HG03066 (cell line): ENCODE measurements around the gene SEMA5B.

Source experiments
- ATAC-seq: cut with Tn5 transposase; IDR thresholded peaks from one replicate; pipeline ENCODE4 v1.9.1; 2021; ENCODE audit warnings: low read depth; ENCODE audit not compliant: unreplicated experiment

The SEMA5B gene

DNA sequence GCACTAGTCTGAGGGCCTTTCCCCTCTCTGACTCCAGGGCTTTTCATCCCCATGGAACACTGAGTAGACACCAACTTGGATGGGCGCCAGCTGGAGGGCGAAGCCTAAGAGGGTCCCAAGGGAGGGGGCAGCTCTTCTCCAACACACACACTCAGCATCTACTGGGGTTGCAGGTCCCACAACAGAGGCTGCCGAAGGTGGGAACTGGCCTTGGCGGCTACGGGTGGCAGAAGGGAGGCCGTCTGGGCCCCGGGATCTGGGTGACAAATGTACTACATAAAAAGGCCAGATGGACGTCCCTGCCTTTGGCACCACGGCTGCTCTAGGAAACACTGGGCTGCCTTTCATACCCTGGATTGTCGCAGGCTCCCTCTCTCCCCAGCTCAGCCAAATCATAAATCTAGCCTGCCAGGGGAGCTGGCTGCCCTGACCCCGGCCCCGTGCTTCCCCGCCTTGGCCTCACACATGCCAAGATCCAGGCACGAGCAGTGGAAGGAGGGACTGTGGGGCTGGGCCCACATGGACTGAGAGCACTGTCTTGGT, 31.5 kb downstream of the SEMA5B start:
- ATAC-seq: no peak

DNA sequence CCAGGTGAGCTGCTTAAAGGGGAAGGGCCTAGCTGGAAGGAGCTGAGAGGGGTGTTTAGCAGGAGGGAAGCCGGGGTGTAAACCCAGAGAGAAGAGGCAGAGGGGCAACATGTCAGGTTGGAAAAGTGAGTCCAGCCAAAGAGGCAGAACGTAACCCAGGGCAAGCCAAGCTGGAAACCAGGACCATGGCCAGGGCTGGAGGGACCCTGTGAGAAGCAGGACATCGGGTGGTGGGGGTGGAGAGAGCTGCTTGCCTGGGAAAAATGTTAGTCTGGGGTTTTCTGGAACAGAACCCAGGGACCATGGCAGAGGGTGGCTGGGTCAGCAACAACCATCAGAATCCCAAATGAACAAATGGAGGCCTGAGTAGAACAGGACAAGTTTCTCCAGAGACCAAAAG, 32.6 kb downstream of the SEMA5B start:
- no peak for ATAC-seq

GRCh38 chr3:122993124-122993978, 34.2 kb downstream of the SEMA5B start:
- no peak for ATAC-seq

- no peak for ATAC-seq
Measured at GRCh38 chr3:122992676-122993075, 34.9 kb downstream of the SEMA5B start.

- no peak for ATAC-seq
Measured at GRCh38 chr3:122992133-122992532, 35.4 kb downstream of the SEMA5B start.

- no peak for ATAC-seq
Measured at GRCh38 chr3:122991236-122991985, 36.2 kb downstream of the SEMA5B start.

DNA sequence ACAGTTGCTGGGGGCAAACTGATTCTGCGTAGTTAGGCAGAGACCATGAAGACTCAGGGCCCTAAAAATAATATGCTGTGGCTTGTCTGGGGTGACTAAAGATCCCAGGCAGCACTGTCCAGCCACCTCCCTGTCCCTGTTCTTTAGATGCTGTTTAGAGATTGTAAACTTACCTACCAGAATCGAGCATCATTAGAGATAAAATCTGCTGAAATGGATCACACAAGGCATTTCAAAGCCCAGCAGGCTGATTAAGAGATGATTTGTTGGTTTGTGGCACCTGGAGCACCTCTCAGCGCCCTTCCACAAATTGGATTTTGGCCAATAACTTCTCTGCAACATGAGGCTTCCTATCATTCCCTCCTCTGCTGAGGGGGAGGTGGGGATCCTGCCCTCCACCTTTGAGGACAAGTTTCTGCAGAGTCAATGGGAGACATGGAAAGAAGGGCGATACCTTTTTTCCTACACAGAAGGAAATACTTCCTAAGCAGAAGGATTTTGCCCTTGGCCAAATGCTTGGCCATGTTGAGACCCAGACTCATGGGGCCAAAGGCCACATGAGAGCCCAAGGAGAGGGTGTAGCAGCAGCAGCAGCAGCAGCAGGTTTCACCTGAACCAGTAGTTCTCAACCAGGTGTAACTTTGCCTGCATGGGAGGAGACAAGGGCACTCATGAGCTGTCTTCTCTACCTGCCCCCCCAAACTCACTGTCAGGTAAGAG, 37.5 kb downstream of the SEMA5B start:
- ATAC-seq: no peak

DNA sequence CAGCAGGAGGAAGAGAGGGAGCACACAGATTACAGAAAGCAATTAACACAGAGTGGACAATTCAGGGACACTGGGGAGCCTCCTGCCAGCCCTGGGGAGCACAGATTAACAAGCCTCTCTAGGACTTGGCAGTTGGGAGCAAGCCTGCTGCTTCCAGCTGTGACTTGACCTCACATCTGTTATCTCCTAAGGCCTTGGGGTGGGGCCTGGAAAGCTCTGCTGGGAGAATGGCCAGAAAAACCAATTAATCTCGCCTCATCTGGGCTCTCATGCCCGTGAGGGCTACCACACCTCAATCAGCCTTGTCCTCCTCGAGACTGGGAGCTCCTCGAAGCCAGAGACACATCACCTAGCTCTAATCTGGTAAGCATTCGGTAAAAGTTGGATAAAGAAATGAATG, 39.1 kb downstream of the SEMA5B start:
- no peak for ATAC-seq

- ATAC-seq: no peak
Measured at GRCh38 chr3:122987736-122988319, 39.7 kb downstream of the SEMA5B start.

GRCh38 chr3:122987231-122987630, 40.3 kb downstream of the SEMA5B start:
- no peak for ATAC-seq

- no peak for ATAC-seq
Measured at GRCh38 chr3:122986693-122987179, 40.8 kb downstream of the SEMA5B start.

- no peak for ATAC-seq
Measured at GRCh38 chr3:122985539-122985938, 42.0 kb downstream of the SEMA5B start.

- ATAC-seq: no peak
Measured at GRCh38 chr3:122984650-122985049, 42.9 kb downstream of the SEMA5B start.

- ATAC-seq: no peak
Measured at GRCh38 chr3:122984007-122984406, 43.6 kb downstream of the SEMA5B start.

- ATAC-seq: no peak
Measured at GRCh38 chr3:122982216-122983185, 45.1 kb downstream of the SEMA5B start.

GRCh38 chr3:122979211-122979610, 48.4 kb downstream of the SEMA5B start:
- no peak for ATAC-seq

DNA sequence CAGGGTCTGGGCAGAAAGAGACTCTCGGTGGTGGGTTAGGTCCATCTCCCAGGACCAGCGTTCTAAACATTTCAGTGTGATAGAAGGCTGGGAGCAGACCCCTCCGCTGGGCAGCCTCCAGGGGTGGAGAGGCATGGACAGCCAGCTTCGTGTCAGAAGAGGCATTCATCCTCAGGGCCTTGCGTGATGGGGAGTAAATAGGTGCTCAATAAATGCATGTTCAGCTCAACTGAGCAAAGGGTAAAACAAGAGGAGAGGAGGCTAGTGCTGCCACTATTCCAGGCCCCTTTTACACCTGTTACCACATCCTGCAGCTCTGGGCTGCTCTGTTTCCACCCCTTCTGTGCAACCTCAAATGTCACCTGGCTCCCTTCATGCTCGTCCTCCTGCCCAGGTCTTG, 49.0 kb downstream of the SEMA5B start:
- no peak for ATAC-seq

GRCh38 chr3:122977746-122978466, 49.7 kb downstream of the SEMA5B start:
- ATAC-seq: no peak

DNA sequence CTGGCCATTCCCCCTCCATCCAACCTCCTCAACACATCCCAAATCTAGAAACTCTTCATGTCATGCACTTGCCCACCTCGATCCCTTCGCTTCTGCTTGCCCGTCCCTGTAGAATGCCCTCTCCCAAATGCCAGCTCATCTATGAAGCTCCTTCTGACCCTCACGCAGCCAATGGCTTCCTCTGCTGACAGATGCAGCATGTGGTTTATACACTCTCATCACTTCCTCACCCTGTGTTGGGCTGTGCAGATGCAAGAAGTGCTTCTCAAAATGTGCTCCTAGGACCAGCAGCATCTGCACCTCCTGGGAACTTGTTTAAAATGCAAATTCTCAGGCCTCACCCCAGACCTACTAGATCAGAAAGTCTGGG, 51.7 kb downstream of the SEMA5B start:
- ATAC-seq: no peak
